Endodermal cell (in vitro differentiated cells): ENCODE results near the gene NUP210. TPM values are rescaled to one million over a fixed set of nuclear protein-coding genes. Genes with fewer than 3 reads are reported as not detected.

Source experiments
- DNase-seq: peaks from one replicate; pipeline ENCODE4 v3.0.0-alpha.2; 2017
- H3K27ac ChIP-seq: 2 replicates; pipeline ENCODE4 v1.5.1; 2013; ENCODE audit warnings: mild to moderate bottlenecking, low read depth, low read length, moderate library complexity
- H3K27me3 ChIP-seq: 2 replicates; pipeline ENCODE4 v1.6.1; 2013; ENCODE audit warnings: mild to moderate bottlenecking, low read length, moderate library complexity; ENCODE audit not compliant: insufficient read depth, control insufficient read depth, poor library complexity, severe bottlenecking
- H3K36me3 ChIP-seq: 2 replicates; pipeline ENCODE4 v1.7.0; 2013; ENCODE audit warnings: mild to moderate bottlenecking, low read length, moderate library complexity; ENCODE audit not compliant: control insufficient read depth, insufficient read depth
- H3K4me1 ChIP-seq: one replicate; pipeline ENCODE4 v1.7.0; 2013; ENCODE audit warnings: low read length; ENCODE audit not compliant: control insufficient read depth, insufficient read depth
- H3K4me3 ChIP-seq: 2 replicates; pipeline ENCODE4 v1.5.1; 2013; ENCODE audit warnings: mild to moderate bottlenecking, low read length, moderate library complexity
- H3K9ac ChIP-seq: 2 replicates; pipeline ENCODE4 v1.6.1; 2013; ENCODE audit warnings: mild to moderate bottlenecking, low read length, moderate library complexity; ENCODE audit not compliant: poor library complexity, severe bottlenecking; ENCODE audit errors: extremely low read depth
- H3K9me3 ChIP-seq: 2 replicates; pipeline ENCODE4 v1.6.1; 2013; ENCODE audit warnings: mild to moderate bottlenecking, low read length, moderate library complexity; ENCODE audit not compliant: control insufficient read depth
- H3K27ac Mint-ChIP-seq: 2 replicates; pipeline ENCODE4 v1.8.0; 2020; ENCODE audit warnings: mixed read lengths
- H3K27me3 Mint-ChIP-seq: 2 replicates; pipeline ENCODE4 v1.8.0; 2021; ENCODE audit warnings: mild to moderate bottlenecking, mixed read lengths; ENCODE audit not compliant: insufficient read depth
- H3K36me3 Mint-ChIP-seq: 2 replicates; pipeline ENCODE4 v1.8.0; 2020; ENCODE audit warnings: low read depth, mixed read lengths
- H3K4me1 Mint-ChIP-seq: 2 replicates; pipeline ENCODE4 v1.8.0; 2020; ENCODE audit warnings: mixed read lengths
- H3K4me3 Mint-ChIP-seq: 2 replicates; pipeline ENCODE4 v1.8.0; 2020; ENCODE audit warnings: mild to moderate bottlenecking, moderate library complexity, mixed read lengths
- H3K9me3 Mint-ChIP-seq: 2 replicates; pipeline ENCODE4 v1.8.0; 2020; ENCODE audit warnings: mild to moderate bottlenecking, mixed read lengths
- CTCF ChIP-seq: fragments of 200-600 bp; sonication (generic); conservative IDR thresholded peaks from 2 replicates; pipeline ENCODE4 v1.5.0; 2021; ENCODE audit warnings: antibody characterized with exemption, mild to moderate bottlenecking
- WGBS, 2 experiments: methylation state at CpG; one replicate each; pipeline versions ENCODE4 v1.1.5 to v1.1.7; 2013; ENCODE audit warnings: missing lambda C conversion rate in 2 of 2, mixed read lengths in 1 of 2; ENCODE audit not compliant: insufficient coverage in 1 of 2, insufficient read length in 1 of 2; 5-methylcytosine and 5-hydroxymethylcytosine counted together
- total RNA-seq, 2 donors: library from RNA; stranded (reverse); fragmentation: NEBNext Ultra II Directional in 1 of 2; extraction: Animal tissue kit (Norgen Biotek cat#: 25700) in 1 of 2; gene quantifications; 2 replicates in 1 of 2; 3 replicates in 1 of 2; pipeline ENCODE4 v1.2.1, GENCODE V29; 2021

NUP210 gene
- total RNA-seq, 2 donors from 2014 or later, result 43.0 to 62.3 TPM

DNA sequence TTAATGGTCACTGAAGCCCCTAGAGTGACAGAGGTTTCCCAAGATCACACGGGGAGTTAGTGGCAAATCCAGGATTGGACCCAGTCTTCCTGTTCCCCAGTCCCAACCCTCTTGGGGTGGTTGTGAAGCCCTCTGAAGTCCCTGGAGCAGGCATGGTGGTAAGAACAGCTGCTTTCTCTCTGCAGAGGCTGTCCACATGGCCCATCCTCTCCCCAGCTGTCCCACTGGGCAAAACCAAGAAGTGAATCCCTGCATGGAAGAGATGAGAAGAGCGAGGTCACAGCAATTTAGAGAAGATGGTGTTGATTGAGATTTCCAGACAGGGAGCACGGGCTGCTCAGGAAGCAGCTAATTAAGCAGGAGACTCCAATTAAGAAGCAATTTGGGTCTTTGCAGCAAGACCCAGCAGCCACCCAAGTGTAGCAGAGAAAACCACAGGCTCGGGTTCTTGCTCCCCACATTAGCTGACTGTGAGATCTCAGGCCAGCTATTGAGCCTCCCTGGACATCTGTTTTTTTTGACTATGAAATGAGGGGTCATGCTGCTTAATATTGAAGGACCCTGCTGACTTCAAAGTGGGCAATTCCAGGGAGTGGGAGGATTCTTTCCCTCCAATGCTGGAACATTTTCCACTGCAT, 45.2 kb upstream of the NUP210 start:
- H3K4me3 ChIP-seq, result no peak overlapping the region
- no peak for TF ChIP-seq CTCF
- Mint-ChIP-seq H3K27me3 (peaks cover 10% of the 10 kb centered on the region), H3K9me3 (no peaks in the 10 kb centered on the region), H3K36me3 (no peaks in the 10 kb centered on the region), H3K4me3 (no peak overlapping the region), H3K27ac (no peak overlapping the region), H3K4me1 (peaks cover 3% of the 10 kb centered on the region)
- no peaks in the 10 kb centered on the region for H3K27me3 ChIP-seq
- no peaks in the 10 kb centered on the region for H3K4me1 ChIP-seq
- no peak for DNase-seq
- 79 to 86% methylated on average over 3 to 4 of the region's 4 CpGs for WGBS, 2 experiments
- no peak overlapping the region for H3K9ac ChIP-seq
- H3K27ac ChIP-seq, result peak overlapping the region; percentile 32
- H3K36me3 ChIP-seq, result no peaks in the 10 kb centered on the region
- no peaks in the 10 kb centered on the region for H3K9me3 ChIP-seq

DNA sequence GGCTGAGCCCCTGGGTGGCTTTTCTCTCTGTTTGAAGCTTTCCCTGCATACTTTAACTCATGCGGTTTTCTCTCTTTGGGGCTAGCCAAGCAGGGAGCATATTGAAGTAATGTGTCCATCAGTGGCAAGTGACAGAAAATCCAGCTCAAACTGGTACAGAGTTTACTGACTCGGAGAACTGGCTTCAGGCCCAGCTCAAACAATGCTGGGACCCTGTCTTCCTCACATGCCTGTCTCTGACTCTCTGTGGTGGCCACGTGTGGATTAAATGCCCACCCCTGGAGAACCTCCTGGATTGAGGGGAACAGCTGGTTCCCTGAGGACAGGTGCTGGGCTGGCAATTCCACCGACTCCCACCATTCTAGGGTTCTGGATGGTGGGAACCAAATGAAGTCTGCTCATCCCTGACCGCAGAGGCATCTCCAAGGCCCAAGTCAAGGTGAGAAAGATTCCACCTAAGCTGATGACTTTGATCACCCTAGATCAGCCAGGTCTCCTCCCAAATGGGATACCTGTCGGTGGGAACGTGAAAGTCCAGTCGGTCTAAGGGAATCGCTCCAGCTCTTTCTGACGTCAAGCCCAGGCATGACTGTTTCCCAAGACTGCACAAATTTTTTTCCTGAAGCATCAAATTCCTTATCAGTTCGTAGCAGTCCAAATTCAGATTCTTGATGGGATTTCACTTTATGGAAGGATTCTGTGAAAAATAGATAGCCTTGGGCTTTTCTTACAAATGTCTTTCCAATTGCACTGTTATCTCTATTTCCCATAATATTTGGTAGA, 43.7 kb upstream of the NUP210 start:
- no peaks in the 10 kb centered on the region for H3K36me3 ChIP-seq
- peaks cover 3% of the 10 kb centered on the region for H3K4me1 Mint-ChIP-seq

DNA sequence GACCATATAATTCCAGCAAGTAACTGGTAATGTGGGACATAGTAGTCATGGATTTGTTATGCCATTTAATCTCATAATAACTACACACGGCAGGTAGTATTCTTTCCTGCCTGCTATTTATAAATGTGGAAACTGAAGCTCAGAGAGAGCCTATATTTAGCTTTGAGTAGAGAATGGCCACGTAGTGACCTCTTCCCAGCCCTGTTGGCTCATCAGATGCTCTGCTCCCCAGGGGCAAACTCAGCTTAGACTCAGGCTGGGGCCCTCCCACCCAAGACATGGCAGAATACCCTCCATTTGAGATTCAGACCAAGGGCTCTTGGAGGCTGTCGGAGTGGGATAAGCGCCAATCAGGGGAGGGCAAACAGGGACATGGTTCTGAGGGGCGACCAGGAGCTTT, 42.7 kb upstream of the NUP210 start:
- H3K4me3 ChIP-seq, result no peak overlapping the region
- no peaks in the 10 kb centered on the region for H3K9me3 Mint-ChIP-seq
- no peaks in the 10 kb centered on the region for H3K27me3 ChIP-seq
- 87% methylated on average over 5 of the region's 5 CpGs; no CpG with 5 or more reads in 1 of the 2 experiments for WGBS, 2 experiments
- H3K36me3 Mint-ChIP-seq, result no peaks in the 10 kb centered on the region
- H3K4me3 Mint-ChIP-seq, result no peak overlapping the region
- no peak overlapping the region for H3K27ac Mint-ChIP-seq
- H3K4me1 ChIP-seq, result no peaks in the 10 kb centered on the region
- DNase-seq, result no peak
- H3K27me3 Mint-ChIP-seq, result peaks cover 17% of the 10 kb centered on the region
- H3K4me1 Mint-ChIP-seq, result peaks cover 3% of the 10 kb centered on the region
- no peaks in the 10 kb centered on the region for H3K9me3 ChIP-seq
- TF ChIP-seq CTCF, result no peak
- H3K9ac ChIP-seq, result no peak overlapping the region
- no peak overlapping the region for H3K27ac ChIP-seq
- H3K36me3 ChIP-seq, result no peaks in the 10 kb centered on the region

More for the DNA sequence above, 43.7 kb upstream of the NUP210 start:
- DNase-seq, result no peak
- 90 to 91% methylated on average over 10 to 11 of the region's 11 CpGs for WGBS, 2 experiments
- peaks cover 17% of the 10 kb centered on the region for H3K27me3 Mint-ChIP-seq
- H3K27ac ChIP-seq, result no peak overlapping the region
- H3K4me3 ChIP-seq, result no peak overlapping the region
- no peaks in the 10 kb centered on the region for H3K9me3 ChIP-seq
- no peak overlapping the region for H3K27ac Mint-ChIP-seq
- no peaks in the 10 kb centered on the region for H3K4me1 ChIP-seq
- no peak overlapping the region for H3K4me3 Mint-ChIP-seq
- H3K9ac ChIP-seq, result no peak overlapping the region
- H3K9me3 Mint-ChIP-seq, result no peaks in the 10 kb centered on the region
- H3K36me3 Mint-ChIP-seq, result no peaks in the 10 kb centered on the region
- no peak for TF ChIP-seq CTCF
- H3K27me3 ChIP-seq, result no peaks in the 10 kb centered on the region
